22Rv1 (cell line): ENCODE measurements around the gene TMEM87A.

Experiments
- CTCF ChIP-seq: fragments of 450-650 bp; IDR thresholded peaks from 2 replicates; pipeline ENCODE4 v1.5.1; 2017; ENCODE audit warnings: mild to moderate bottlenecking
- ZFX ChIP-seq: fragments of 450-650 bp; IDR thresholded peaks from 2 replicates; pipeline ENCODE4 v1.6.1; 2017; ENCODE audit warnings: antibody characterized with exemption, borderline replicate concordance

DNA sequence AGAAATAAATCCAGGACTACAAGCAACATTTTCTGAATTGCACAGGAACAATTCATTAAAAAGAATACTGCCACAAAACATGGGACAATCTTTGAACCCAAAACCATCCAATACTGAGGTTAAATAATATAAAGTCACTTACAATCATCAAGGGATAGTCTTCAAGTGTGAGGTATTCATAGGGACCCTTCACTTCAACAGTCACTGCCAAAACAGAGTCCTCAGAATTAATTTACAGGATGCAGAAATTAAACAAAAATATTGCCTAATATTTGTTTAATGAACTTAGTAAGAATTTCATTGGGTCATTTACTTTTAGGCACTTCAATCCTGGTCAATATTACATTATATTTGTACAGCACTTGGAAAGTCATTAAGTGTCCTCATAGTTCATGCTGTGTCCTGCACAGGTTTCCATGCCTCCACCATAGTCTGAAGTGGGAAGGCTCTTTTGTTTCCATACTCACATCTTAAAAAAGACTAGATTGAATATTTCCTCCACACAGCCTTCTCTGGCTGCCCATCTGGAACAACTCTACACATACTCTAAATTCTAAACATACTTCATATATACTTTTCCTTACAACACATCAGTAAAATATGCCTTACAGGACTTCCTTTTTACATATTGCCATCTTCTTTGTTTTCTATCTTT lies 33.6 kb downstream of the TMEM87A start:
- TF ChIP-seq CTCF: no peak
- TF ChIP-seq ZFX: no peak
